ENCODE measurements around the gene RGL3. TPM values are rescaled to one million over a fixed set of nuclear protein-coding genes. Genes with fewer than 3 reads are reported as not detected.

Gene RGL3
- total RNA-seq, 1 donor from 2014 or later = 0.49 TPM

- Histone ChIP-seq H3K36me3 (no peaks in the 10 kb centered on the region), H3K27ac (no peak within 1 kb of the TSS), H3K4me1 (no peaks in the 10 kb centered on the region)
Observed at GRCh38 chr19:11346104-11346940, 72.8 kb downstream of the RGL3 start, which contains the start of the genes CCDC159 and TMEM205. TSS of gene CCDC159 (plus strand) at chr19:11346519. CDS start at chr19:11346607, 88 bp downstream. TSS of gene TMEM205 (minus strand) at chr19:11346268. CDS start at chr19:11345619, 649 bp downstream.

GRCh38 chr19:11345122-11345803, 73.9 kb downstream of the RGL3 start:
- no peak overlapping the region for H3K9ac ChIP-seq
- H3F3A ChIP-seq (ENCODE audit: low read depth) = peaks cover 5% of the 10 kb centered on the region
- H3K4me2 ChIP-seq = peak overlapping the region; percentile 76
- H3K36me3 ChIP-seq = no peaks in the 10 kb centered on the region
- H3K9me3 ChIP-seq (ENCODE audit: low read depth) = no peaks in the 10 kb centered on the region
- peak overlapping the region; percentile 24 for H3K27ac Mint-ChIP-seq
- peak overlapping the region; percentile 90 for H3K4me3 Mint-ChIP-seq
- H3K9me3 Mint-ChIP-seq = peaks cover 7% of the 10 kb centered on the region
- peaks cover 22% of the 10 kb centered on the region for H3K4me1 Mint-ChIP-seq
- no peak for DNase-seq (ENCODE audit: low spot score)
- peak overlapping the region; percentile 82 for H3K4me3 ChIP-seq
- no peaks in the 10 kb centered on the region for H3K79me2 ChIP-seq (ENCODE audit: low read depth)
- no peak overlapping the region for H3K27ac ChIP-seq
- no peaks in the 10 kb centered on the region for H3K36me3 Mint-ChIP-seq
- H3K4me1 ChIP-seq = no peaks in the 10 kb centered on the region
- H3K27me3 Mint-ChIP-seq (ENCODE audit: insufficient read depth, low read depth) = peaks cover 3% of the 10 kb centered on the region
- no peaks in the 10 kb centered on the region for H4K20me1 ChIP-seq (ENCODE audit: low read depth)
- no peak overlapping the region for H2AFZ ChIP-seq (replicated peaks)
- H3K27me3 ChIP-seq = no peaks in the 10 kb centered on the region
- TF ChIP-seq EZH2phosphoT487 (IDR thresholded peaks at IDR 0.05) = no peak
- no peak for TF ChIP-seq EZH2 (IDR thresholded peaks at IDR 0.05)
- TF ChIP-seq CTCF (IDR thresholded peaks at IDR 0.05) = no peak

More at GRCh38 chr19:11346104-11346940, 72.8 kb downstream of the RGL3 start, which contains the start of the genes CCDC159 and TMEM205:
- Histone ChIP-seq H4K20me1 (ENCODE audit: low read depth) (no peaks in the 10 kb centered on the region), H2AFZ (replicated peaks) (peak within 1 kb of the TSS; percentile 83), H3K27me3 (no peaks in the 10 kb centered on the region), H3K4me2 (peak within 1 kb of the TSS; percentile 76), H3K9ac (peak within 1 kb of the TSS; percentile 54), H3K9me3 (ENCODE audit: low read depth) (no peaks in the 10 kb centered on the region), H3F3A (ENCODE audit: low read depth) (peaks cover 5% of the 10 kb centered on the region), H3K4me3 (peak within 1 kb of the TSS; percentile 82), H3K79me2 (ENCODE audit: low read depth) (no peaks in the 10 kb centered on the region)
- DNase-seq (ENCODE audit: low spot score) = peak; percentile 100
- Mint-ChIP-seq H3K9me3 (peaks cover 7% of the 10 kb centered on the region), H3K27me3 (ENCODE audit: insufficient read depth, low read depth) (peaks cover 4% of the 10 kb centered on the region), H3K27ac (peak within 1 kb of the TSS; percentile 89), H3K36me3 (no peaks in the 10 kb centered on the region), H3K4me3 (peak within 1 kb of the TSS; percentile 90), H3K4me1 (peaks cover 22% of the 10 kb centered on the region)
- TF ChIP-seq EZH2 (IDR thresholded peaks at IDR 0.05) (no peak), EZH2phosphoT487 (IDR thresholded peaks at IDR 0.05) (no peak), CTCF (IDR thresholded peaks at IDR 0.05) (peak; percentile 7)

Small RNA genes within 50 kb of the gene (small RNA-seq; reads per million reads assigned to genes)
- gene RF00019 = not detected

Other genes with a start within 250 kb of the RGL3 start
- 17.5 and 35.4 TPM in 2 replicates for gene KANK2, start 221.8 kb downstream of the RGL3 start, total RNA-seq (ENCODE audit: low replicate concordance)
- gene ANGPTL8, start 179.7 kb downstream of the RGL3 start, total RNA-seq (ENCODE audit: low replicate concordance) = not detected in 2 replicates
- gene DOCK6, start 156.8 kb downstream of the RGL3 start, total RNA-seq (ENCODE audit: low replicate concordance) = 10.0 and 27.5 TPM in 2 replicates
- not detected in 2 replicates for gene TSPAN16, start 123.2 kb downstream of the RGL3 start, total RNA-seq (ENCODE audit: low replicate concordance)
- gene RAB3D, start 79.7 kb downstream of the RGL3 start, total RNA-seq (ENCODE audit: low replicate concordance) = 5.5 and 8.5 TPM in 2 replicates
- 57.0 and 77.1 TPM in 2 replicates for gene TMEM205, start 73.0 kb downstream of the RGL3 start, total RNA-seq (ENCODE audit: low replicate concordance)
- gene CCDC159, start 72.8 kb downstream of the RGL3 start, total RNA-seq (ENCODE audit: low replicate concordance) = 1.8 and 4.4 TPM in 2 replicates
- 0.80 and 3.1 TPM in 2 replicates for gene PLPPR2, start 63.9 kb downstream of the RGL3 start, total RNA-seq (ENCODE audit: low replicate concordance)
- gene SWSAP1, start 44.6 kb downstream of the RGL3 start, total RNA-seq (ENCODE audit: low replicate concordance) = 1.0 and 1.5 TPM in 2 replicates
- 6.5 and 7.3 TPM in 2 replicates for gene EPOR, start 35.0 kb downstream of the RGL3 start, total RNA-seq (ENCODE audit: low replicate concordance)
- gene ODAD3, start 15.8 kb upstream of the RGL3 start, total RNA-seq (ENCODE audit: low replicate concordance) = 0.47 and 1.5 TPM in 2 replicates
- gene PRKCSH, start 16.3 kb upstream of the RGL3 start, total RNA-seq (ENCODE audit: low replicate concordance) = 53.6 and 130 TPM in 2 replicates
- 0.15 TPM in 1 of 2 replicates, not detected in the other for gene ELAVL3, start 61.7 kb upstream of the RGL3 start, total RNA-seq (ENCODE audit: low replicate concordance)
- gene ZNF653, start 86.5 kb upstream of the RGL3 start, total RNA-seq (ENCODE audit: low replicate concordance) = 3.4 and 15.8 TPM in 2 replicates
- 9.4 and 29.0 TPM in 2 replicates for gene ECSIT, start 109.8 kb upstream of the RGL3 start, total RNA-seq (ENCODE audit: low replicate concordance)
- 7.0 and 7.2 TPM in 2 replicates for gene CNN1, start 119.5 kb upstream of the RGL3 start, total RNA-seq (ENCODE audit: low replicate concordance)
- 26.9 and 40.0 TPM in 2 replicates for gene ELOF1, start 139.9 kb upstream of the RGL3 start, total RNA-seq (ENCODE audit: low replicate concordance)
- 0.11 and 0.90 TPM in 2 replicates for gene ACP5, start 158.3 kb upstream of the RGL3 start, total RNA-seq (ENCODE audit: low replicate concordance)
- 37.7 and 38.5 TPM in 2 replicates for gene ZNF627, start 178.2 kb upstream of the RGL3 start, total RNA-seq (ENCODE audit: low replicate concordance)